Ovary (tissue), 3 donors: ENCODE data around the gene TEX51.

ENCODE experiments used
- EP300 ChIP-seq: sonication (generic); formaldehyde crosslinking; IDR thresholded peaks from one replicate; pipeline ENCODE4 v1.6.1; 2017; ENCODE audit warnings: antibody characterized with exemption
- POLR2A ChIP-seq: fragments of 450-650 bp; IDR thresholded peaks from one replicate; pipeline ENCODE4 v1.6.1; 2017; ENCODE audit warnings: antibody characterized with exemption, mild to moderate bottlenecking, moderate library complexity
- TF ChIP-seq, protein P1 (sequence below), 3 donors: fragments of 450-650 bp in 2 of 3; fragments of 200-600 bp in 1 of 3; IDR thresholded peaks; one replicate each; pipeline versions ENCODE4 v1.5.1 to v1.8.0; 2016 to 2022; ENCODE audit warnings: antibody characterized with exemption in 3 of 3, mild to moderate bottlenecking in 1 of 3
- donor health status: DM: no; HTN: no; CAD: no.

DNA sequence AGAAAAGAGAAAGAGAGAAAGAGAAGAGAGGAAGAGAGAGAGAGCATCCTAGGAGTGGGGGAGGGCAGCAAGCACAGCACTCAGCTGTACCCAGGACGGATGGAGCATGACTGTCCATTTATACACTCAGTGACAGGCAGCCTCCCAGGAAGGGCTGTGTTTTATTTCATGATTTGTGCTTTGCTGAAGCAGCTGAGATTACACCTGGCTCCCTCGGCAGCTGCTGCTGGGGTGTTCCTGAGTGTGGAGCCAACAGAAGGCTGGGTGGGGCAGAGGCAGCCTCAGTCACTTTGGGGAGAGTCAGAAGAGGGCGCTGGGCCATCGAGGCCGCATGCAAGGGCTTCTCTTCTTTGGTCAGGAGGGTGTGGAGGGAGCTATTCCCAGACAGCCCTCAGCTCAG lies 47.8 kb upstream of the TEX51 start:
- TF ChIP-seq, protein P1, sequence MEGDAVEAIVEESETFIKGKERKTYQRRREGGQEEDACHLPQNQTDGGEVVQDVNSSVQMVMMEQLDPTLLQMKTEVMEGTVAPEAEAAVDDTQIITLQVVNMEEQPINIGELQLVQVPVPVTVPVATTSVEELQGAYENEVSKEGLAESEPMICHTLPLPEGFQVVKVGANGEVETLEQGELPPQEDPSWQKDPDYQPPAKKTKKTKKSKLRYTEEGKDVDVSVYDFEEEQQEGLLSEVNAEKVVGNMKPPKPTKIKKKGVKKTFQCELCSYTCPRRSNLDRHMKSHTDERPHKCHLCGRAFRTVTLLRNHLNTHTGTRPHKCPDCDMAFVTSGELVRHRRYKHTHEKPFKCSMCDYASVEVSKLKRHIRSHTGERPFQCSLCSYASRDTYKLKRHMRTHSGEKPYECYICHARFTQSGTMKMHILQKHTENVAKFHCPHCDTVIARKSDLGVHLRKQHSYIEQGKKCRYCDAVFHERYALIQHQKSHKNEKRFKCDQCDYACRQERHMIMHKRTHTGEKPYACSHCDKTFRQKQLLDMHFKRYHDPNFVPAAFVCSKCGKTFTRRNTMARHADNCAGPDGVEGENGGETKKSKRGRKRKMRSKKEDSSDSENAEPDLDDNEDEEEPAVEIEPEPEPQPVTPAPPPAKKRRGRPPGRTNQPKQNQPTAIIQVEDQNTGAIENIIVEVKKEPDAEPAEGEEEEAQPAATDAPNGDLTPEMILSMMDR (IDR thresholded peaks at IDR 0.05) = no peak
- TF ChIP-seq EP300 (no peak), POLR2A (no peak)
